H9 (cell line): ENCODE results near the gene PKDCC. TPM values are rescaled to one million over a fixed set of nuclear protein-coding genes. Genes with fewer than 3 reads are reported as not detected.

ENCODE experiments used
- DNase-seq: peaks from one replicate; pipeline ENCODE4 v3.0.0-alpha.2; 2017
- H2AFZ ChIP-seq: one replicate; pipeline ENCODE4 v1.6.1; 2013; ENCODE audit warnings: mild to moderate bottlenecking, low read length, control low read depth, moderate library complexity
- H2AK5ac ChIP-seq: 2 replicates; pipeline ENCODE4 v1.6.1; 2013; ENCODE audit warnings: low read length, control low read depth, mixed read lengths; ENCODE audit not compliant: insufficient read length
- H2BK120ac ChIP-seq: one replicate; pipeline ENCODE4 v1.6.1; 2013; ENCODE audit warnings: low read depth, mild to moderate bottlenecking, low read length, control low read depth, inconsistent platforms; ENCODE audit not compliant: poor library complexity, severe bottlenecking
- H2BK12ac ChIP-seq: 2 replicates; pipeline ENCODE4 v1.6.1; 2013; ENCODE audit warnings: low read length, control low read depth, mixed read lengths, low read depth; ENCODE audit not compliant: insufficient read length
- H2BK15ac ChIP-seq: 2 replicates; pipeline ENCODE4 v1.6.1; 2013; ENCODE audit warnings: low read depth, low read length, control low read depth
- H2BK20ac ChIP-seq: one replicate; pipeline ENCODE4 v1.6.1; 2013; ENCODE audit warnings: low read depth, mild to moderate bottlenecking, low read length, control low read depth, inconsistent platforms; ENCODE audit not compliant: poor library complexity, severe bottlenecking
- H2BK5ac ChIP-seq: 2 replicates; pipeline ENCODE4 v1.6.1; 2013; ENCODE audit warnings: low read length, control low read depth, mixed read lengths; ENCODE audit not compliant: insufficient read length
- H3K14ac ChIP-seq: 2 replicates; pipeline ENCODE4 v1.6.1; 2013; ENCODE audit warnings: low read length, control low read depth; ENCODE audit not compliant: insufficient read depth
- H3K18ac ChIP-seq: 2 replicates; pipeline ENCODE4 v1.6.1; 2013; ENCODE audit warnings: low read depth, mild to moderate bottlenecking, mixed read lengths, low read length, control low read depth; ENCODE audit not compliant: insufficient read length
- H3K23ac ChIP-seq: 2 replicates; pipeline ENCODE4 v1.6.1; 2013; ENCODE audit warnings: low read length, control low read depth, mixed read lengths, low read depth; ENCODE audit not compliant: insufficient read length
- H3K23me2 ChIP-seq: 2 replicates; pipeline ENCODE4 v1.6.1; 2013; ENCODE audit warnings: low read depth, mild to moderate bottlenecking, mixed read lengths, low read length, control low read depth; ENCODE audit not compliant: insufficient read length, poor library complexity, severe bottlenecking
- H3K27ac ChIP-seq: 2 replicates; pipeline ENCODE4 v1.5.1; 2013; ENCODE audit warnings: low read length, control low read depth, mixed read lengths, low read depth; ENCODE audit not compliant: insufficient read length
- H3K27me3 ChIP-seq: 2 replicates; pipeline ENCODE4 v1.6.1; 2013; ENCODE audit warnings: low read length, control low read depth, inconsistent platforms; ENCODE audit not compliant: insufficient read depth
- H3K4ac ChIP-seq: 2 replicates; pipeline ENCODE4 v1.6.1; 2013; ENCODE audit warnings: low read depth, mild to moderate bottlenecking, control low read depth, inconsistent platforms, low read length, moderate library complexity
- H3K4me1 ChIP-seq: 2 replicates; pipeline ENCODE4 v1.6.1; 2013; ENCODE audit warnings: low read length, control low read depth, inconsistent platforms; ENCODE audit not compliant: insufficient read depth
- H3K4me2 ChIP-seq: 2 replicates; pipeline ENCODE4 v1.6.1; 2013; ENCODE audit warnings: low read length, control low read depth, mixed read lengths; ENCODE audit not compliant: insufficient read length, insufficient read depth
- H3K56ac ChIP-seq: 2 replicates; pipeline ENCODE4 v1.6.1; 2013; ENCODE audit warnings: low read depth, mild to moderate bottlenecking, mixed read lengths, low read length, control low read depth; ENCODE audit not compliant: insufficient read length
- H3K79me1 ChIP-seq: 2 replicates; pipeline ENCODE4 v1.6.1; 2013; ENCODE audit warnings: low read depth, mild to moderate bottlenecking, moderate library complexity, low read length, control low read depth, inconsistent platforms; ENCODE audit not compliant: insufficient read depth, poor library complexity, severe bottlenecking
- H3K79me2 ChIP-seq: 2 replicates; pipeline ENCODE4 v1.6.1; 2013; ENCODE audit warnings: low read length, control low read depth, inconsistent platforms; ENCODE audit not compliant: insufficient read depth
- H3K9ac ChIP-seq: 2 replicates; pipeline ENCODE4 v1.6.1; 2013; ENCODE audit warnings: low read length, control low read depth, mixed read lengths; ENCODE audit not compliant: insufficient read length; ENCODE audit errors: extremely low read depth
- H3K9me3 ChIP-seq: one replicate; pipeline ENCODE4 v1.6.1; 2013; ENCODE audit warnings: low read depth, low read length, inconsistent platforms; ENCODE audit not compliant: control insufficient read depth
- H3T11ph ChIP-seq: one replicate; pipeline ENCODE4 v1.6.1; 2013; ENCODE audit warnings: mild to moderate bottlenecking, low read length, control low read depth, inconsistent platforms
- H4K20me1 ChIP-seq: one replicate; pipeline ENCODE4 v1.6.1; 2013; ENCODE audit not compliant: control insufficient read depth, insufficient read length, insufficient read depth
- H4K5ac ChIP-seq: 2 replicates; pipeline ENCODE4 v1.6.1; 2013; ENCODE audit warnings: low read depth, mild to moderate bottlenecking, mixed read lengths, low read length, control low read depth; ENCODE audit not compliant: insufficient read length
- H4K8ac ChIP-seq: replicated peaks from 2 replicates; pipeline ENCODE4 v1.6.1; 2013; ENCODE audit warnings: low read length, control low read depth, mixed read lengths, low read depth; ENCODE audit not compliant: insufficient read length
- H4K91ac ChIP-seq: 2 replicates; pipeline ENCODE4 v1.6.1; 2013; ENCODE audit warnings: low read depth, mild to moderate bottlenecking, moderate library complexity, mixed read lengths, low read length, control low read depth; ENCODE audit not compliant: insufficient read length
- H3K27ac Mint-ChIP-seq, 3 experiments: 2 replicates in 2 of 3; 3 replicates in 1 of 3; pipeline ENCODE4 v1.8.0; 2020 to 2021; ENCODE audit warnings: mixed read lengths in 3 of 3, mild to moderate bottlenecking in 1 of 3, moderate library complexity in 1 of 3
- H3K27me3 Mint-ChIP-seq: 2 replicates; pipeline ENCODE4 v1.8.0; 2021; ENCODE audit warnings: low read depth, mild to moderate bottlenecking, moderate library complexity, mixed read lengths
- H3K36me3 Mint-ChIP-seq, 3 experiments: 2 replicates in 2 of 3; 3 replicates in 1 of 3; pipeline ENCODE4 v1.8.0; 2020 to 2021; ENCODE audit warnings: low read depth in 3 of 3, mixed read lengths in 3 of 3; ENCODE audit not compliant: insufficient read depth in 1 of 3
- H3K4me1 Mint-ChIP-seq, 2 experiments: 2 replicates each; pipeline ENCODE4 v1.8.0; 2020; ENCODE audit warnings: mixed read lengths in 2 of 2
- H3K4me3 Mint-ChIP-seq, 2 experiments: 2 replicates in 1 of 2; 3 replicates in 1 of 2; pipeline ENCODE4 v1.8.0; 2020 to 2021; ENCODE audit warnings: mild to moderate bottlenecking in 2 of 2, mixed read lengths in 2 of 2, moderate library complexity in 1 of 2
- H3K9me3 Mint-ChIP-seq, 2 experiments: 2 replicates in 1 of 2; 3 replicates in 1 of 2; pipeline ENCODE4 v1.8.0; 2020; ENCODE audit warnings: mild to moderate bottlenecking in 2 of 2, mixed read lengths in 2 of 2, moderate library complexity in 1 of 2
- WGBS: extraction: QIAGEN DNeasy Blood & Tissue Kit; methylation state at CpG from one replicate; pipeline ENCODE4 v1.1.7; 2013; ENCODE audit warnings: missing lambda C conversion rate, low lambda C conversion rate, mixed read lengths; ENCODE audit not compliant: insufficient read length; ENCODE audit errors: extremely low coverage; 5-methylcytosine and 5-hydroxymethylcytosine counted together
- total RNA-seq: library from RNA; stranded (reverse); gene quantifications from 2 replicates; pipeline ENCODE4 v1.2.1, GENCODE V29; 2021
- TF ChIP-seq, protein P1 (sequence below): fragments of 200-600 bp; sonication (generic); conservative IDR thresholded peaks from 3 replicates; pipeline ENCODE4 v1.8.0; 2021; ENCODE audit warnings: antibody characterized with exemption, mild to moderate bottlenecking

PKDCC gene
- total RNA-seq, 1 experiment from 2014 or later, result 134 TPM

DNA sequence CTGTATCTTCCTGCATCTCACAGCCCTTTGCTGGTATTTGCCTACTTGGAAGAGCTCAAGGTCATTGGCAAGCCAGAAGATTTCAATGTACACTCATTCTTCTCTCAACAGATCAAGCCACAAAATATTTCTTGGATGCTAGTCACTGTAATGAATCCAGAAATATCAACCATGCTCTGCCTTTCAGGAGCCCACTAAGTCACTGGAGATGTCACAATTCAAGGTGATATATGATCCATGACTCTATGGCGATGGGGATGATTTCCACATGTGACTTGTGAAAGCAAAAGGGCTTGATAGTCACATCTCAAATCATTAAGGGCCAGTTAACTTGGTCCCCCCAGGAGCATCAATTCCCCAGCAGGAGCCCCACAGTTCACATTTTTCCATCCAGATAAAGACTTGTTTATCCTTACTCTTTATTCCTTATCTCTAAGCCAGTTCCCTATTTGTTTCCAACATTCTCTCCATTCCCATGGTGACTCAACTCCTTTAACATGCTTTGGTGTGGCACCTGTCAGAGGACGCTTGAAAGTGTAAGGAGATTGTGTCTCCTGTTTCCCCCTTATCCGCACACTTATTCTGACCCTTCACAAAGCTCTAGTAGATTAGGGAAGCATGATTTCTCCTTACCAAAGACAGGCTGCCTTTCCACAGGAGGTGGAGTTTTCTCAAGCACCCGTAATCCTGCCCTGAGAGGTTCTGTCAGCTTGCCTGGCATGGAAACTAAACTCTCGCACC is 15.8 kb downstream of the PKDCC start:
- no peak overlapping the region for H3K9ac ChIP-seq
- no peak overlapping the region for H3K27ac Mint-ChIP-seq
- no CpG with 5 or more reads among the region's 5 CpGs for WGBS

More for the DNA sequence above, 15.8 kb downstream of the PKDCC start:
- Histone ChIP-seq H4K91ac (no peak overlapping the region), H2BK12ac (no peak overlapping the region), H3T11ph (no peak overlapping the region), H4K5ac (no peak overlapping the region), H2AFZ (no peak overlapping the region), H3K4ac (no peak overlapping the region), H3K4me1 (no peaks in the 10 kb centered on the region), H3K79me2 (no peaks in the 10 kb centered on the region), H3K79me1 (no peaks in the 10 kb centered on the region), H3K27me3 (no peaks in the 10 kb centered on the region), H4K20me1 (no peaks in the 10 kb centered on the region), H2BK120ac (no peak overlapping the region), H3K9me3 (no peaks in the 10 kb centered on the region), H3K18ac (no peak overlapping the region), H3K27ac (no peak overlapping the region), H2BK5ac (no peak overlapping the region), H2BK15ac (no peak overlapping the region), H2AK5ac (no peak overlapping the region), H3K23ac (no peak overlapping the region), H3K23me2 (no peaks in the 10 kb centered on the region), H3K14ac (no peak overlapping the region), H3K4me2 (no peak overlapping the region), H4K8ac (no peak overlapping the region), H3K56ac (no peak overlapping the region), H2BK20ac (no peak overlapping the region)
- Mint-ChIP-seq H3K4me3 (no peak overlapping the region), H3K9me3 (no peaks in the 10 kb centered on the region; a peak in 1 of 5 replicates), H3K27me3 (peaks cover 2% of the 10 kb centered on the region; the same call in 1 of the 2 replicates), H3K4me1 (peaks cover 30 to 46% of the 10 kb centered on the region in 2 experiments), H3K36me3 (peaks cover 9 to 16% (median 10%) of the 10 kb centered on the region in 3 experiments; a peak in 6 of 7 replicates)
- TF ChIP-seq, protein P1, sequence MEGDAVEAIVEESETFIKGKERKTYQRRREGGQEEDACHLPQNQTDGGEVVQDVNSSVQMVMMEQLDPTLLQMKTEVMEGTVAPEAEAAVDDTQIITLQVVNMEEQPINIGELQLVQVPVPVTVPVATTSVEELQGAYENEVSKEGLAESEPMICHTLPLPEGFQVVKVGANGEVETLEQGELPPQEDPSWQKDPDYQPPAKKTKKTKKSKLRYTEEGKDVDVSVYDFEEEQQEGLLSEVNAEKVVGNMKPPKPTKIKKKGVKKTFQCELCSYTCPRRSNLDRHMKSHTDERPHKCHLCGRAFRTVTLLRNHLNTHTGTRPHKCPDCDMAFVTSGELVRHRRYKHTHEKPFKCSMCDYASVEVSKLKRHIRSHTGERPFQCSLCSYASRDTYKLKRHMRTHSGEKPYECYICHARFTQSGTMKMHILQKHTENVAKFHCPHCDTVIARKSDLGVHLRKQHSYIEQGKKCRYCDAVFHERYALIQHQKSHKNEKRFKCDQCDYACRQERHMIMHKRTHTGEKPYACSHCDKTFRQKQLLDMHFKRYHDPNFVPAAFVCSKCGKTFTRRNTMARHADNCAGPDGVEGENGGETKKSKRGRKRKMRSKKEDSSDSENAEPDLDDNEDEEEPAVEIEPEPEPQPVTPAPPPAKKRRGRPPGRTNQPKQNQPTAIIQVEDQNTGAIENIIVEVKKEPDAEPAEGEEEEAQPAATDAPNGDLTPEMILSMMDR, result no peak
- no peak for DNase-seq
